ENCODE measurements around the gene KCNMA1.

DNA sequence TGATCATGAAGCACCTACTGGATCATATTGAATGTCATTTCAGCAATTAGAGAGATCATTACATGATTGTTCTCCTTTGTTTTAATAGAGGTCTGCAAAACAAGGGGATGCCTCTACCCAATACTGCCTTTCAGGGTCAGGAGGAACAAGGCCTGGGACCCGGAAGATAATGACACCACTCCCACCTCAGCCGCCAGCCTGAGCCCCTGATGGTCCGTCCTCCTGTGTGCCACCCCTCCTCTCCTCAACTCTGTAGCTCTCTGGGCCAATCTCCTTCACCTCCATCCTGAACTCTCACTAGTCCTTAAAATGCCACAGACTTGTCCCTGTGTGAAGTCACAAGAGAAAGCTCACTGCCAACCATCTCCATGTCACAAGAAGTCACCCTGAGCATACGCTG, 38.0 kb downstream of the KCNMA1 start:
- TF ChIP-seq CHD2 (IDR thresholded peaks at IDR 0.05; ENCODE audit: low read depth, low read length) = no peak
- no peak for TF ChIP-seq REST (IDR thresholded peaks at IDR 0.05; ENCODE audit: borderline replicate concordance)
- TF ChIP-seq REST (CRISPR knock-in tag; IDR thresholded peaks at IDR 0.05; ENCODE audit: low read depth) = no peak
- no peak for TF ChIP-seq ZEB2 (IDR thresholded peaks at IDR 0.05)
- TF ChIP-seq LEF1 (IDR thresholded peaks at IDR 0.05) = no peak
- no peak for TF ChIP-seq PHTF2 (CRISPR knock-in tag; IDR thresholded peaks at IDR 0.05)
- TF ChIP-seq ZC3H4 (CRISPR knock-in tag; IDR thresholded peaks at IDR 0.05; ENCODE audit: borderline replicate concordance) = no peak
- TF ChIP-seq, protein P1, sequence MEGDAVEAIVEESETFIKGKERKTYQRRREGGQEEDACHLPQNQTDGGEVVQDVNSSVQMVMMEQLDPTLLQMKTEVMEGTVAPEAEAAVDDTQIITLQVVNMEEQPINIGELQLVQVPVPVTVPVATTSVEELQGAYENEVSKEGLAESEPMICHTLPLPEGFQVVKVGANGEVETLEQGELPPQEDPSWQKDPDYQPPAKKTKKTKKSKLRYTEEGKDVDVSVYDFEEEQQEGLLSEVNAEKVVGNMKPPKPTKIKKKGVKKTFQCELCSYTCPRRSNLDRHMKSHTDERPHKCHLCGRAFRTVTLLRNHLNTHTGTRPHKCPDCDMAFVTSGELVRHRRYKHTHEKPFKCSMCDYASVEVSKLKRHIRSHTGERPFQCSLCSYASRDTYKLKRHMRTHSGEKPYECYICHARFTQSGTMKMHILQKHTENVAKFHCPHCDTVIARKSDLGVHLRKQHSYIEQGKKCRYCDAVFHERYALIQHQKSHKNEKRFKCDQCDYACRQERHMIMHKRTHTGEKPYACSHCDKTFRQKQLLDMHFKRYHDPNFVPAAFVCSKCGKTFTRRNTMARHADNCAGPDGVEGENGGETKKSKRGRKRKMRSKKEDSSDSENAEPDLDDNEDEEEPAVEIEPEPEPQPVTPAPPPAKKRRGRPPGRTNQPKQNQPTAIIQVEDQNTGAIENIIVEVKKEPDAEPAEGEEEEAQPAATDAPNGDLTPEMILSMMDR (IDR thresholded peaks at IDR 0.05 in 2 of 3, conservative IDR thresholded peaks at IDR 0.05 in 1 of 3; ENCODE audit: insufficient read depth in 2 of 3, low read depth in 1 of 3, low read length in 3 of 3) = no peak
- no peak for TF ChIP-seq TEAD4 (IDR thresholded peaks at IDR 0.05; ENCODE audit: low read length)
- TF ChIP-seq TEAD4 (CRISPR knock-in tag; IDR thresholded peaks at IDR 0.05; ENCODE audit: borderline replicate concordance) = no peak
- TF ChIP-seq, protein P2, sequence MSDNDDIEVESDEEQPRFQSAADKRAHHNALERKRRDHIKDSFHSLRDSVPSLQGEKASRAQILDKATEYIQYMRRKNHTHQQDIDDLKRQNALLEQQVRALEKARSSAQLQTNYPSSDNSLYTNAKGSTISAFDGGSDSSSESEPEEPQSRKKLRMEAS (CRISPR knock-in tag; IDR thresholded peaks at IDR 0.05) = no peak
- TF ChIP-seq HLTF (IDR thresholded peaks at IDR 0.05) = no peak
- no peak for TF ChIP-seq MIER1 (IDR thresholded peaks at IDR 0.05; ENCODE audit: low read depth)
- TF ChIP-seq SMARCB1 (IDR thresholded peaks at IDR 0.05; ENCODE audit: insufficient read length, low read depth) = no peak
- no peak for TF ChIP-seq AFF4 (CRISPR knock-in tag; IDR thresholded peaks at IDR 0.05)
- no peak for TF ChIP-seq ARID1B (IDR thresholded peaks at IDR 0.05)
